H1 (cell line): ENCODE data around the gene POLR2A. TPM values are rescaled to one million over a fixed set of nuclear protein-coding genes. Genes with fewer than 3 reads are reported as not detected.
A peak's percentile ranks its signal among the peaks of the same experiment; 100 is the strongest.

Source experiments
- CTCF ChIA-PET: fragments of 300-600 bp; sonication (Branson Sonifier 250); formaldehyde crosslinking; loops from one replicate; lab custom pipeline; 2021; ENCODE audit not compliant: partially characterized antibody; lab: Charles Lee
- POLR2A ChIA-PET: fragments of 300-600 bp; sonication (Branson Sonifier 250); formaldehyde crosslinking; loops from one replicate; lab custom pipeline; 2021; ENCODE audit warnings: inconsistent platforms; ENCODE audit not compliant: partially characterized antibody; lab: Charles Lee
- DNase-seq, 2 experiments: peaks; one replicate each; pipeline versions ENCODE4 v3.0.0 to v3.0.0-alpha.2; 2010 to 2022; ENCODE audit warnings: low spot score in 2 of 2, low read depth in 1 of 2, mixed read lengths in 1 of 2
- FAIRE-seq: peaks from 2 replicates; lab custom pipeline; 2011; peaks lifted over from hg19 to GRCh38; lab: Jason Lieb, UNC
- H2AFZ ChIP-seq: 2 replicates; pipeline ENCODE4 v1.8.1; 2012; ENCODE audit warnings: low read length, inconsistent platforms
- H2AK5ac ChIP-seq: 2 replicates; pipeline ENCODE4 v1.6.1; 2013; ENCODE audit warnings: low read depth, low read length
- H2BK120ac ChIP-seq: replicated peaks from 2 replicates; pipeline ENCODE3; 2013; ENCODE audit warnings: low read depth, low read length, inconsistent platforms
- H2BK12ac ChIP-seq: 2 replicates; pipeline ENCODE4 v1.6.1; 2013; ENCODE audit warnings: low read depth, low read length
- H2BK15ac ChIP-seq: 2 replicates; pipeline ENCODE4 v1.6.1; 2013; ENCODE audit warnings: low read length
- H2BK20ac ChIP-seq: 2 replicates; pipeline ENCODE4 v1.6.1; 2013; ENCODE audit warnings: low read length
- H2BK5ac ChIP-seq: 2 replicates; pipeline ENCODE4 v1.6.1; 2013; ENCODE audit warnings: low read depth, low read length
- H3K14ac ChIP-seq: 2 replicates; pipeline ENCODE4 v1.6.1; 2013; ENCODE audit warnings: inconsistent platforms; ENCODE audit not compliant: insufficient read length
- H3K18ac ChIP-seq: 2 replicates; pipeline ENCODE4 v1.6.1; 2013; ENCODE audit warnings: low read length; ENCODE audit errors: extremely low read depth
- H3K23ac ChIP-seq: 2 replicates; pipeline ENCODE4 v1.6.1; 2013; ENCODE audit warnings: inconsistent platforms; ENCODE audit not compliant: insufficient read length
- H3K23me2 ChIP-seq: 2 replicates; pipeline ENCODE4 v1.6.1; 2013; ENCODE audit warnings: low read depth, low read length
- H3K27ac ChIP-seq: 2 replicates; pipeline ENCODE4 v1.6.1; 2011; ENCODE audit warnings: low read depth, low read length, inconsistent platforms
- H3K27me3 ChIP-seq, 4 experiments: replicated peaks in 1 of 4; 1 replicate in 1 of 4; 2 replicates in 3 of 4; pipeline versions ENCODE4 v1.6.1 to v1.8.1; 2011 to 2013; ENCODE audit warnings: low read length in 3 of 4, mild to moderate bottlenecking in 3 of 4, inconsistent platforms in 2 of 4, mixed read lengths in 2 of 4, moderate library complexity in 1 of 4; ENCODE audit not compliant: control insufficient read depth in 3 of 4, insufficient read depth in 3 of 4; ENCODE audit errors: extremely low read depth in 1 of 4
- H3K36me3 ChIP-seq, 4 experiments: 2 replicates each; pipeline versions ENCODE4 v1.6.1 to v1.8.1; 2011 to 2013; ENCODE audit warnings: mild to moderate bottlenecking in 4 of 4, low read length in 3 of 4, moderate library complexity in 2 of 4, control low read depth in 1 of 4, inconsistent platforms in 1 of 4; ENCODE audit not compliant: insufficient read depth in 4 of 4, control insufficient read depth in 2 of 4
- H3K4ac ChIP-seq: replicated peaks from 2 replicates; pipeline ENCODE3; 2013; ENCODE audit warnings: low read length, low read depth, mixed read lengths, inconsistent platforms; ENCODE audit not compliant: insufficient read length
- H3K4me1 ChIP-seq, 4 experiments: replicated peaks in 1 of 4; 1 replicate in 1 of 4; 2 replicates in 3 of 4; pipeline versions ENCODE4 v1.6.1 to v1.8.1; 2011 to 2013; ENCODE audit warnings: low read length in 3 of 4, inconsistent platforms in 2 of 4, mixed read lengths in 1 of 4; ENCODE audit not compliant: insufficient read depth in 4 of 4, control insufficient read depth in 3 of 4
- H3K4me2 ChIP-seq, 2 experiments: 2 replicates each; pipeline versions ENCODE4 v1.6.1 to v1.8.1; 2011 to 2013; ENCODE audit warnings: low read depth in 2 of 2, low read length in 2 of 2, control low read depth in 1 of 2, inconsistent platforms in 1 of 2, mild to moderate bottlenecking in 1 of 2; ENCODE audit not compliant: insufficient read depth in 1 of 2
- H3K4me3 ChIP-seq, 4 experiments: fragments of 200-600, 300-600 bp in 1 of 4; sonication (generic), shearing (Covaris generic), sonication (Bioruptor Twin) in 1 of 4; 2 replicates each; pipeline versions ENCODE4 v1.5.1 to v1.8.1; 2011 to 2016; ENCODE audit warnings: low read length in 4 of 4, low read depth in 3 of 4, control low read depth in 2 of 4, inconsistent platforms in 2 of 4, mild to moderate bottlenecking in 2 of 4, mixed read lengths in 1 of 4, moderate library complexity in 1 of 4; ENCODE audit not compliant: insufficient read depth in 2 of 4; ENCODE audit errors: extremely low read depth in 1 of 4
- H3K56ac ChIP-seq: replicated peaks from 2 replicates; pipeline ENCODE3; 2013; ENCODE audit warnings: low read depth, mild to moderate bottlenecking, mixed read lengths, low read length, inconsistent platforms; ENCODE audit not compliant: insufficient read length
- H3K79me1 ChIP-seq: 2 replicates; pipeline ENCODE4 v1.6.1; 2013; ENCODE audit warnings: low read depth, low read length, control low read depth
- H3K79me2 ChIP-seq, 2 experiments: 2 replicates each; pipeline versions ENCODE4 v1.6.1 to v1.8.1; 2012 to 2013; ENCODE audit warnings: low read length in 2 of 2, mild to moderate bottlenecking in 2 of 2, inconsistent platforms in 1 of 2; ENCODE audit not compliant: insufficient read depth in 2 of 2, control insufficient read depth in 1 of 2
- H3K9ac ChIP-seq, 4 experiments: replicated peaks in 1 of 4; 1 replicate in 1 of 4; 2 replicates in 3 of 4; pipeline versions ENCODE4 v1.6.1 to v1.8.1; 2011 to 2013; ENCODE audit warnings: low read depth in 3 of 4, low read length in 3 of 4, control low read depth in 2 of 4, mild to moderate bottlenecking in 2 of 4, moderate library complexity in 2 of 4, inconsistent platforms in 1 of 4; ENCODE audit errors: extremely low read depth in 1 of 4
- H3K9me3 ChIP-seq, 2 experiments: 2 replicates each; pipeline versions ENCODE4 v1.6.1 to v1.8.1; 2012 to 2013; ENCODE audit warnings: mild to moderate bottlenecking in 2 of 2, moderate library complexity in 2 of 2, control low read depth in 1 of 2, inconsistent platforms in 1 of 2, low read depth in 1 of 2, low read length in 1 of 2, mixed read lengths in 1 of 2; ENCODE audit not compliant: insufficient read depth in 2 of 2
- H4K20me1 ChIP-seq, 2 experiments: replicated peaks in 1 of 2; 2 replicates each; pipeline versions ENCODE3 to v1.8.1; 2011 to 2013; ENCODE audit warnings: inconsistent platforms in 2 of 2, low read length in 2 of 2, mild to moderate bottlenecking in 1 of 2; ENCODE audit not compliant: insufficient read depth in 2 of 2, control insufficient read depth in 1 of 2
- H4K5ac ChIP-seq: 2 replicates; pipeline ENCODE4 v1.6.1; 2013; ENCODE audit warnings: low read length, low read depth, mixed read lengths, inconsistent platforms; ENCODE audit not compliant: insufficient read length
- H4K8ac ChIP-seq: 2 replicates; pipeline ENCODE4 v1.8.0; 2013; ENCODE audit warnings: mild to moderate bottlenecking, moderate library complexity, low read length, inconsistent platforms; ENCODE audit not compliant: insufficient read depth; ENCODE audit errors: extremely low read depth
- H4K91ac ChIP-seq: replicated peaks from 2 replicates; pipeline ENCODE3; 2013; ENCODE audit warnings: low read length, mixed read lengths, inconsistent platforms; ENCODE audit not compliant: insufficient read length
- BRCA1 ChIP-seq: IDR thresholded peaks from 2 replicates; pipeline ENCODE4 v1.6.1; 2012; ENCODE audit warnings: low read depth, low read length, improper control_type of control experiment
- CHD1 ChIP-seq: IDR thresholded peaks from 2 replicates; pipeline ENCODE4 v1.6.1; 2012; ENCODE audit warnings: low read depth, low read length, improper control_type of control experiment
- CTCF ChIP-seq, 3 experiments: IDR thresholded peaks; 1 replicate in 2 of 3; 2 replicates in 1 of 3; pipeline versions ENCODE4 v1.5.1 to v1.6.1; 2011; ENCODE audit warnings: low read length in 3 of 3, mild to moderate bottlenecking in 3 of 3, inconsistent platforms in 2 of 3, low read depth in 1 of 3, moderate library complexity in 1 of 3; ENCODE audit not compliant: insufficient read depth in 1 of 3; ENCODE audit errors: control extremely low read depth in 1 of 3
- POLR2A ChIP-seq, 2 experiments: IDR thresholded peaks; 1 replicate in 1 of 2; 2 replicates in 1 of 2; pipeline ENCODE4 v1.6.1; 2011; ENCODE audit warnings: low read depth in 2 of 2, low read length in 2 of 2, mild to moderate bottlenecking in 2 of 2; ENCODE audit errors: control extremely low read depth in 1 of 2
- RAD21 ChIP-seq, 2 experiments: IDR thresholded peaks in 1 of 2; conservative IDR thresholded peaks in 1 of 2; 2 replicates each; pipeline ENCODE4 v1.6.1; 2011; ENCODE audit warnings: low read depth in 2 of 2, low read length in 2 of 2, improper control_type of control experiment in 1 of 2, inconsistent platforms in 1 of 2, mild to moderate bottlenecking in 1 of 2, moderate library complexity in 1 of 2
- RBBP5 ChIP-seq: IDR thresholded peaks from 2 replicates; pipeline ENCODE4 v1.7.1; 2012; ENCODE audit warnings: low read depth, mild to moderate bottlenecking, inconsistent platforms, low read length, moderate library complexity, borderline replicate concordance
- SP4 ChIP-seq: IDR thresholded peaks from 2 replicates; pipeline ENCODE4 v1.6.1; 2012; ENCODE audit warnings: low read length, inconsistent platforms
- USF2 ChIP-seq: IDR thresholded peaks from 2 replicates; pipeline ENCODE4 v1.6.1; 2011; ENCODE audit warnings: low read length, improper control_type of control experiment
- WGBS, 2 experiments: shearing (Covaris generic) in 1 of 2; methylation state at CpG; one replicate each; pipeline versions ENCODE4 v1.1.6 to v1.1.7; 2013 to 2015; ENCODE audit warnings: low lambda C conversion rate in 2 of 2, mixed read lengths in 2 of 2, inconsistent platforms in 1 of 2, low coverage in 1 of 2, missing lambda C conversion rate in 1 of 2; ENCODE audit not compliant: insufficient replicate concordance in 2 of 2, insufficient coverage in 1 of 2, insufficient read length in 1 of 2; ENCODE audit errors: extremely low coverage in 1 of 2, missing lambda C conversion rate in 1 of 2; 5-methylcytosine and 5-hydroxymethylcytosine counted together
- polyA plus RNA-seq, 7 experiments: library from polyadenylated mRNA; depleted of rRNA in 3 of 7; stranded (reverse) in 5 of 7; unstranded in 2 of 7; fragments of >200 nt in 5 of 7; fragments of 200-250 nt in 2 of 7; gene quantifications; 1 replicate in 5 of 7; 2 replicates in 1 of 7; 4 replicates in 1 of 7; pipeline versions ENCODE4 v1.2.1 to v1.2.3, GENCODE V29; 2011 to 2013; ENCODE audit warnings: missing spikeins in 2 of 7, mixed read lengths in 2 of 7
- total RNA-seq: library from RNA; stranded (reverse); fragmentation: NEBNext Ultra II Directional; extraction: Animal tissue kit (Norgen Biotek cat#: 25700); gene quantifications from 2 replicates; pipeline ENCODE4 v1.2.1, GENCODE V29; 2021

Gene POLR2A
- total and polyA plus RNA-seq, 2 of the 8 experiments (the other 6 are each of a cell fraction or from before 2014, with no cell fraction given) = 26.8 to 150 TPM

- Histone ChIP-seq H3K23me2 (no peaks in the 10 kb centered on the region), H3K4me1 (no peaks in the 10 kb centered on the region), H3K79me2 (no peaks in the 10 kb centered on the region), H3K4me3 (no peak overlapping the region), H4K91ac (no peak overlapping the region), H3K14ac (no peak overlapping the region), H3K4ac (no peak overlapping the region), H4K8ac (peak overlapping the region; percentile 68), H2BK5ac (no peak overlapping the region), H3K27ac (no peak overlapping the region), H3K9me3 (no peaks in the 10 kb centered on the region; a peak in 1 of 4 replicates), H2AFZ (no peak overlapping the region), H2BK12ac (no peak overlapping the region), H3K4me2 (no peak overlapping the region), H2BK120ac (no peak overlapping the region), H3K56ac (no peak overlapping the region), H3K23ac (no peak overlapping the region), H3K18ac (no peak overlapping the region), H3K79me1 (peaks cover 4% of the 10 kb centered on the region; the same call in 1 of the 2 replicates), H2BK15ac (no peak overlapping the region), H4K5ac (no peak overlapping the region), H4K20me1 (peaks cover 8 to 12% of the 10 kb centered on the region in 2 experiments), H3K27me3 (no peaks in the 10 kb centered on the region), H2BK20ac (no peak overlapping the region), H3K36me3 (peaks cover 49 to 88% (median 71%) of the 10 kb centered on the region in 4 experiments), H3K9ac (no peak overlapping the region), H2AK5ac (no peak overlapping the region)
- POLR2A ChIA-PET = interaction anchor here (0.8 to 4.4 kb wide), 7 partner anchors 11 to 148 kb away, joined by 3 to 18 read pairs (median 3); partner anchors contain the start of genes POLR2A and TMEM95
- FAIRE-seq (no peak), DNase-seq (peak in 1 of 2 experiments; percentile 67)
- TF ChIP-seq RBBP5 (no peak), BRCA1 (no peak), CTCF (IDR thresholded peaks at IDR 0.05; ENCODE audit: control extremely low read depth in 1 of 3, insufficient read depth in 1 of 3, low read depth in 1 of 3, low read length in 3 of 3) (peak; percentile 51 to 68 (median 65)), RAD21 (IDR thresholded peaks at IDR 0.05 in 1 of 2, conservative IDR thresholded peaks at IDR 0.05 in 1 of 2; ENCODE audit: low read depth in 2 of 2, low read length in 2 of 2) (peak; percentile 71 to 76), POLR2A (IDR thresholded peaks at IDR 0.05; ENCODE audit: control extremely low read depth in 1 of 2, low read depth in 2 of 2, low read length in 2 of 2) (peak in 1 of 2 experiments; percentile 34; a peak in 2 of 3 replicates), SP4 (no peak), CHD1 (no peak), USF2 (no peak)
- CTCF ChIA-PET = interaction anchor here (0.6 to 7.0 kb wide), 23 partner anchors 8 to 185 kb away, joined by 3 to 82 read pairs (median 3); partner anchors contain the start of genes SENP3, SPEM1 and TMEM95
- WGBS, 2 experiments = 88% methylated on average over 14 of the region's 14 CpGs; no CpG with 5 or more reads in 1 of the 2 experiments
These were observed 18.8 kb downstream of the POLR2A start for GRCh38 chr17:7502987-7503386.
